DOHH2 (cell line): Measurements from ENCODE around the gene MAMDC2.

Source experiments
- H3F3A ChIP-seq: fragments of 200-600 bp; sonication (generic), shearing (Covaris generic); 2 replicates; pipeline ENCODE4 v1.6.0; 2016; ENCODE audit warnings: antibody characterized with exemption, mild to moderate bottlenecking; ENCODE audit not compliant: control insufficient read depth, insufficient read depth
- H3K27ac ChIP-seq: fragments of 200-600 bp; sonication (generic); 2 replicates; pipeline ENCODE4 v1.5.1; 2014; ENCODE audit warnings: low read depth, mild to moderate bottlenecking, low read length, moderate library complexity
- H3K27me3 ChIP-seq: fragments of 200-600 bp; sonication (generic); 2 replicates; pipeline ENCODE4 v1.6.1; 2014; ENCODE audit warnings: mild to moderate bottlenecking, low read length, mixed read lengths; ENCODE audit not compliant: control insufficient read depth
- H3K36me3 ChIP-seq: fragments of 200-600 bp; sonication (generic); 2 replicates; pipeline ENCODE4 v1.6.1; 2014; ENCODE audit warnings: mild to moderate bottlenecking, low read length, moderate library complexity, mixed read lengths; ENCODE audit not compliant: control insufficient read depth
- H3K4me1 ChIP-seq: fragments of 200-600 bp; sonication (generic); 2 replicates; pipeline ENCODE4 v1.6.1; 2014; ENCODE audit warnings: mild to moderate bottlenecking, low read length, mixed read lengths; ENCODE audit not compliant: control insufficient read depth
- H3K4me2 ChIP-seq: fragments of 200-600 bp; sonication (generic); 2 replicates; pipeline ENCODE4 v1.6.0; 2014; ENCODE audit warnings: mild to moderate bottlenecking, low read length, moderate library complexity
- H3K4me3 ChIP-seq: fragments of 200-600 bp; sonication (generic); 2 replicates; pipeline ENCODE4 v1.5.1; 2014; ENCODE audit warnings: mild to moderate bottlenecking, low read length, mixed read lengths
- H3K79me2 ChIP-seq: fragments of 200-600 bp; sonication (generic); 2 replicates; pipeline ENCODE4 v1.6.1; 2014; ENCODE audit warnings: mild to moderate bottlenecking, low read length, mixed read lengths; ENCODE audit not compliant: control insufficient read depth
- H3K9me2 ChIP-seq: fragments of 200-600 bp; sonication (generic); replicated peaks from 2 replicates; pipeline ENCODE4 v1.6.1; 2014; ENCODE audit warnings: mild to moderate bottlenecking, low read length, mixed read lengths; ENCODE audit not compliant: control insufficient read depth
- H3K9me3 ChIP-seq: fragments of 200-600 bp; sonication (generic); 2 replicates; pipeline ENCODE4 v1.6.1; 2014; ENCODE audit warnings: antibody characterized with exemption, low read length, mixed read lengths; ENCODE audit not compliant: control insufficient read depth, insufficient read depth
- H4K20me1 ChIP-seq: fragments of 200-600 bp; sonication (generic); 2 replicates; pipeline ENCODE4 v1.6.0; 2014; ENCODE audit warnings: low read depth, mild to moderate bottlenecking, antibody characterized with exemption, low read length, moderate library complexity; ENCODE audit not compliant: control insufficient read depth, insufficient read depth
- CTCF ChIP-seq: fragments of 200-600 bp; sonication (generic); IDR thresholded peaks from one replicate; pipeline ENCODE4 v1.5.1; 2014; ENCODE audit warnings: antibody characterized with exemption, mild to moderate bottlenecking, low read depth, low read length; ENCODE audit not compliant: poor library complexity, severe bottlenecking
- EZH2phosphoT487 ChIP-seq: fragments of 200-600 bp; sonication (generic); IDR thresholded peaks from 2 replicates; pipeline ENCODE4 v1.6.1; 2017; ENCODE audit warnings: borderline replicate concordance, mild to moderate bottlenecking, antibody characterized with exemption, low read length, moderate library complexity, mixed read lengths

The MAMDC2 gene

GRCh38 chr9:70083429-70083828, 39.8 kb downstream of the MAMDC2 start:
- Histone ChIP-seq H3K27ac (no peak overlapping the region), H3K27me3 (no peaks in the 10 kb centered on the region), H3K9me2 (no peaks in the 10 kb centered on the region), H3F3A (no peaks in the 10 kb centered on the region), H3K4me1 (no peaks in the 10 kb centered on the region), H3K4me3 (no peak overlapping the region), H3K4me2 (no peak overlapping the region), H3K79me2 (no peaks in the 10 kb centered on the region), H3K9me3 (no peaks in the 10 kb centered on the region), H4K20me1 (no peaks in the 10 kb centered on the region), H3K36me3 (no peaks in the 10 kb centered on the region)
- TF ChIP-seq CTCF = no peak
- TF ChIP-seq EZH2phosphoT487 = no peak

GRCh38 chr9:70085241-70085640, 41.6 kb downstream of the MAMDC2 start:
- no peak overlapping the region for H3K27ac ChIP-seq
- no peaks in the 10 kb centered on the region for H3K36me3 ChIP-seq
- H3F3A ChIP-seq = no peaks in the 10 kb centered on the region
- no peaks in the 10 kb centered on the region for H3K27me3 ChIP-seq
- H3K4me3 ChIP-seq = no peak overlapping the region
- H3K4me1 ChIP-seq = no peaks in the 10 kb centered on the region
- H4K20me1 ChIP-seq = no peaks in the 10 kb centered on the region
- H3K4me2 ChIP-seq = no peak overlapping the region
- TF ChIP-seq CTCF = no peak
- no peak for TF ChIP-seq EZH2phosphoT487
- no peaks in the 10 kb centered on the region for H3K9me2 ChIP-seq
- no peaks in the 10 kb centered on the region for H3K79me2 ChIP-seq
- H3K9me3 ChIP-seq = no peaks in the 10 kb centered on the region

GRCh38 chr9:70091103-70091502, 47.5 kb downstream of the MAMDC2 start:
- TF ChIP-seq EZH2phosphoT487 (no peak), CTCF (no peak)
- Histone ChIP-seq H3K9me2 (no peaks in the 10 kb centered on the region), H3K4me3 (no peak overlapping the region), H3K36me3 (no peaks in the 10 kb centered on the region), H3K27me3 (no peaks in the 10 kb centered on the region), H3K4me1 (no peaks in the 10 kb centered on the region), H3K27ac (no peak overlapping the region), H4K20me1 (no peaks in the 10 kb centered on the region), H3K9me3 (no peaks in the 10 kb centered on the region), H3K79me2 (no peaks in the 10 kb centered on the region), H3F3A (no peaks in the 10 kb centered on the region), H3K4me2 (no peak overlapping the region)

- Histone ChIP-seq H3K4me1 (no peaks in the 10 kb centered on the region), H3K79me2 (no peaks in the 10 kb centered on the region), H3K9me3 (no peaks in the 10 kb centered on the region), H3K4me3 (no peak overlapping the region), H3F3A (no peaks in the 10 kb centered on the region), H3K36me3 (no peaks in the 10 kb centered on the region), H3K4me2 (no peak overlapping the region), H3K27me3 (no peaks in the 10 kb centered on the region; the same call in 1 of the 2 replicates), H3K9me2 (no peaks in the 10 kb centered on the region), H4K20me1 (no peaks in the 10 kb centered on the region), H3K27ac (no peak overlapping the region)
- TF ChIP-seq EZH2phosphoT487 = no peak
- TF ChIP-seq CTCF = no peak
Measured at GRCh38 chr9:70091572-70091971, 47.9 kb downstream of the MAMDC2 start.
